Panc1 (cell line): ENCODE results near the gene DNASE1L1. TPM values are rescaled to one million over a fixed set of nuclear protein-coding genes. Genes with fewer than 3 reads are reported as not detected.

Experiments used
- ATAC-seq: fragments of 200-7000 bp; cut with Tn5 transposase; 2 replicates; pipeline ENCODE4 v1.9.1; 2020; ENCODE audit warnings: mild to moderate bottlenecking, moderate library complexity
- BruUV-seq: library from RNA; stranded (reverse); fragments of 400-500 nt; replicated peaks from 2 replicates; lab custom pipeline; 2021; lab: Mats Ljungman, UMichigan
- CTCF ChIA-PET: fragments of 300-600 bp; sonication (Branson Sonifier 250); formaldehyde crosslinking; loops from one replicate; lab custom pipeline; 2022; ENCODE audit warnings: antibody characterized with exemption; lab: Charles Lee
- POLR2A ChIA-PET: fragments of 300-600 bp; sonication (Branson Sonifier 250); formaldehyde crosslinking; loops from one replicate; lab custom pipeline; 2022; ENCODE audit warnings: antibody characterized with exemption; lab: Charles Lee
- DNase-seq: peaks from one replicate; pipeline ENCODE4 v3.0.0-alpha.2; 2010; ENCODE audit warnings: low read depth, low spot score
- H3K27ac ChIP-seq: 2 replicates; pipeline ENCODE4 v1.5.1; 2011; ENCODE audit warnings: mild to moderate bottlenecking, low read length, inconsistent platforms
- H3K27me3 ChIP-seq: fragments of 200-500 bp; sonication (Bioruptor generic); 2 replicates; pipeline ENCODE4 v1.6.0; 2014; ENCODE audit warnings: low read length, inconsistent platforms; ENCODE audit not compliant: control insufficient read depth, insufficient read depth
- H3K36me3 ChIP-seq: fragments of 200-500 bp; sonication (Bioruptor generic); 2 replicates; pipeline ENCODE4 v1.5.1; 2014; ENCODE audit warnings: inconsistent platforms, mild to moderate bottlenecking, low read length, moderate library complexity; ENCODE audit not compliant: control insufficient read depth, insufficient read depth
- H3K4me1 ChIP-seq: 2 replicates; pipeline ENCODE4 v1.5.1; 2011; ENCODE audit warnings: inconsistent platforms, mild to moderate bottlenecking, low read length, moderate library complexity; ENCODE audit not compliant: control insufficient read depth, insufficient read depth
- H3K4me3 ChIP-seq, 2 experiments: 2 replicates each; pipeline ENCODE4 v1.5.1; 2011 to 2012; ENCODE audit warnings: low read depth in 2 of 2, low read length in 2 of 2, mild to moderate bottlenecking in 2 of 2, inconsistent platforms in 1 of 2, moderate library complexity in 1 of 2
- H3K9me3 ChIP-seq: fragments of 200-500 bp; sonication (Bioruptor generic); 2 replicates; pipeline ENCODE4 v1.5.1; 2014; ENCODE audit warnings: low read depth, mild to moderate bottlenecking, inconsistent platforms, low read length, moderate library complexity; ENCODE audit not compliant: control insufficient read depth, insufficient read depth
- CTCF ChIP-seq: fragments of 450-650 bp; IDR thresholded peaks from 2 replicates; pipeline ENCODE4 v1.5.1; 2017; ENCODE audit warnings: mild to moderate bottlenecking
- POLR2AphosphoS5 ChIP-seq: IDR thresholded peaks from 2 replicates; pipeline ENCODE4 v1.6.1; 2012; ENCODE audit warnings: mild to moderate bottlenecking, low read depth, low read length, moderate library complexity
- REST ChIP-seq, 2 experiments: IDR thresholded peaks; 2 replicates each; pipeline ENCODE4 v1.6.1; 2011 to 2012; ENCODE audit warnings: low read depth in 2 of 2, control low read depth in 1 of 2, low read length in 1 of 2, mild to moderate bottlenecking in 1 of 2, moderate library complexity in 1 of 2; ENCODE audit not compliant: insufficient read depth in 1 of 2
- SIN3A ChIP-seq: IDR thresholded peaks from 2 replicates; pipeline ENCODE4 v1.6.1; 2012; ENCODE audit warnings: low read depth, mild to moderate bottlenecking, low read length, moderate library complexity, borderline replicate concordance; ENCODE audit not compliant: insufficient read depth
- TCF7L2 ChIP-seq: IDR thresholded peaks from 2 replicates; pipeline ENCODE4 v1.6.1; 2011; ENCODE audit warnings: mild to moderate bottlenecking, low read depth, low read length, inconsistent platforms
- in situ Hi-C: cut with HindIII; loops from 2 replicates; pipeline ENCODE4 v1.10.0; 2016; ENCODE audit warnings: low sequenced_read_pairs, low pct_unique_long_range_greater_than_20kb
- intact Hi-C: fragments of 100-400 bp; cut with micrococcal nuclease; formaldehyde crosslinking; loops from one replicate; pipeline ENCODE4 v1.10.0; 2022; ENCODE audit not compliant: unreplicated experiment
- total RNA-seq: library from RNA; stranded (reverse); gene quantifications from one replicate; pipeline ENCODE4 v1.2.1, GENCODE V29; 2021; ENCODE audit not compliant: unreplicated experiment

Gene DNASE1L1
- total RNA-seq, 1 experiment from 2014 or later, result 60.4 TPM

- Histone ChIP-seq H3K36me3 (peaks cover 14% of the 10 kb centered on the region), H3K4me1 (no peaks in the 10 kb centered on the region), H3K9me3 (no peaks in the 10 kb centered on the region), H3K27ac (no peak overlapping the region), H3K4me3 (no peak overlapping the region), H3K27me3 (no peaks in the 10 kb centered on the region)
- in situ Hi-C loops, result no loop called here
- no peak for TF ChIP-seq REST (IDR thresholded peaks at IDR 0.05; ENCODE audit: insufficient read depth in 1 of 2, low read depth in 2 of 2, low read length in 1 of 2)
- no peak for TF ChIP-seq CTCF
- no peak for TF ChIP-seq POLR2AphosphoS5
- TF ChIP-seq TCF7L2, result no peak
- TF ChIP-seq SIN3A, result no peak
- intact Hi-C loops, result no loop called here
- DNase-seq (no peak), ATAC-seq (no peak)
- no TSS peak for BruUV-seq
- ChIA-PET POLR2A (interaction anchor here (0.6 kb wide), 1 partner anchor 234 kb away, joined by 3 read pairs; no protein-coding TSS in a partner anchor), CTCF (no interaction called here)
Measured at GRCh38 chrX:154362085-154362742, 46.8 kb downstream of the DNASE1L1 start.

- no peak for ATAC-seq
- H3K9me3 ChIP-seq, result no peaks in the 10 kb centered on the region
- H3K36me3 ChIP-seq, result peaks cover 14% of the 10 kb centered on the region
- intact Hi-C loops, result no loop called here
- H3K4me1 ChIP-seq, result no peaks in the 10 kb centered on the region
- no peaks in the 10 kb centered on the region for H3K27me3 ChIP-seq
- BruUV-seq, result no TSS peak
- H3K4me3 ChIP-seq, result no peak overlapping the region
- no peak overlapping the region for H3K27ac ChIP-seq
- POLR2A ChIA-PET, result no interaction called here
- CTCF ChIA-PET, result no interaction called here
- TF ChIP-seq CTCF (no peak), SIN3A (no peak), POLR2AphosphoS5 (no peak), REST (IDR thresholded peaks at IDR 0.05; ENCODE audit: insufficient read depth in 1 of 2, low read depth in 2 of 2, low read length in 1 of 2) (no peak), TCF7L2 (no peak)
- in situ Hi-C loops, result no loop called here
- no peak for DNase-seq
Measured at GRCh38 chrX:154360155-154360713, 48.8 kb downstream of the DNASE1L1 start.
